AG04449 (cell line): ENCODE results near the gene GRID1.

Experiments used
- CTCF ChIA-PET: fragments of 350-600 bp; formaldehyde crosslinking; extraction: SDS; loops from one replicate; lab custom pipeline; 2021; ENCODE audit warnings: antibody characterized with exemption; lab: Yijun Ruan, JAX
- POLR2A ChIA-PET: fragments of 400-600, 350-600 bp; formaldehyde crosslinking; extraction: SDS; loops from one replicate; lab custom pipeline; 2020; ENCODE audit warnings: antibody characterized with exemption, inconsistent platforms; lab: Yijun Ruan, JAX
- DNase-seq: peaks from one replicate; pipeline ENCODE4 v3.0.0-alpha.2; 2010; ENCODE audit warnings: low read depth, low spot score
- H3K4me3 ChIP-seq: 2 replicates; pipeline ENCODE4 v1.5.1; 2011; ENCODE audit warnings: low read depth, mild to moderate bottlenecking, control low read depth, low read length
- CTCF ChIP-seq: IDR thresholded peaks from one replicate; pipeline ENCODE4 v1.5.1; 2011; ENCODE audit warnings: mild to moderate bottlenecking, moderate library complexity, low read length, control low read depth, inconsistent platforms; ENCODE audit not compliant: insufficient read depth; ENCODE audit errors: missing control alignments

The GRID1 gene

GRCh38 chr10:86152354-86152753, 214.2 kb downstream of the GRID1 start:
- no peak for TF ChIP-seq CTCF
- H3K4me3 ChIP-seq, result no peak overlapping the region
- CTCF ChIA-PET, result no interaction called here

GRCh38 chr10:86151613-86152012, 215.0 kb downstream of the GRID1 start:
- CTCF ChIA-PET, result no interaction called here
- TF ChIP-seq CTCF, result no peak
- no peak for DNase-seq
- POLR2A ChIA-PET, result no interaction called here
- no peak overlapping the region for H3K4me3 ChIP-seq

More at GRCh38 chr10:86152354-86152753, 214.2 kb downstream of the GRID1 start:
- POLR2A ChIA-PET, result no interaction called here
- no peak for DNase-seq

GRCh38 chr10:86149257-86149656, 217.3 kb downstream of the GRID1 start:
- POLR2A ChIA-PET, result no interaction called here
- H3K4me3 ChIP-seq, result no peak overlapping the region
- TF ChIP-seq CTCF, result no peak
- CTCF ChIA-PET, result no interaction called here
- DNase-seq, result no peak

GRCh38 chr10:86148117-86148516, 218.5 kb downstream of the GRID1 start:
- ChIA-PET POLR2A (no interaction called here), CTCF (no interaction called here)
- no peak for TF ChIP-seq CTCF
- DNase-seq, result no peak
- no peak overlapping the region for H3K4me3 ChIP-seq

GRCh38 chr10:86144301-86144700, 222.3 kb downstream of the GRID1 start:
- POLR2A ChIA-PET, result no interaction called here

GRCh38 chr10:86141896-86142295, 224.7 kb downstream of the GRID1 start:
- POLR2A ChIA-PET, result no interaction called here

More at GRCh38 chr10:86144301-86144700, 222.3 kb downstream of the GRID1 start:
- no peak for TF ChIP-seq CTCF
- DNase-seq, result no peak
- CTCF ChIA-PET, result no interaction called here
- H3K4me3 ChIP-seq, result no peak overlapping the region

More at GRCh38 chr10:86141896-86142295, 224.7 kb downstream of the GRID1 start:
- H3K4me3 ChIP-seq, result no peak overlapping the region
- CTCF ChIA-PET, result no interaction called here
- no peak for TF ChIP-seq CTCF
- no peak for DNase-seq
